Esophagus squamous epithelium (tissue), 4 donors: ENCODE results near the gene ANKRD6.

Experiments used
- POLR2A ChIP-seq, 4 donors: fragments of 450-650 bp; IDR thresholded peaks; one replicate each; pipeline ENCODE4 v1.6.1; 2017; ENCODE audit warnings: antibody characterized with exemption in 4 of 4, mild to moderate bottlenecking in 4 of 4, moderate library complexity in 3 of 4
- TF ChIP-seq, protein P1 (sequence below), 6 experiments: fragments of 450-650 bp in 4 of 6; fragments of 200-600 bp in 2 of 6; sonication (generic) in 2 of 6; IDR thresholded peaks; one replicate each; pipeline ENCODE4 v1.5.1; 2016 to 2019; ENCODE audit warnings: antibody characterized with exemption in 6 of 6, mild to moderate bottlenecking in 4 of 6, moderate library complexity in 4 of 6

DNA sequence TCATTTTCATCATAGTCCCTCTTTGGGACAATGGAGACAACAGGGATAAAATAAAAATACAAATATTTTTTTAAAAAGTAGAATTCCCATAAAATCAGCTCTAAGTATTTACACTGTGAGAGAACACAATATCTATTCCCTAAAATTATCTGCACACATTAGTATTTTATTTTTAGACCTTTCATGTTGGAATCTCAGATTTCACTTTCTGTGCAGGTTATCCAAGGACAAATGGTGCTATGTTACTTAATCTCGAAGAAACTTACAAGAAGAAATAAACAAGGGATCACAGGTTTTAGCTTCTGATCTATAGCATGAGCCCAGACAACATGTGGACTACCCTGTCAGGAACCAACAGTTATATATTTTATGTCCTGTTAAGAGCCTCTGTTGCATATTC lies 228.6 kb downstream of the ANKRD6 start:
- TF ChIP-seq, protein P1, sequence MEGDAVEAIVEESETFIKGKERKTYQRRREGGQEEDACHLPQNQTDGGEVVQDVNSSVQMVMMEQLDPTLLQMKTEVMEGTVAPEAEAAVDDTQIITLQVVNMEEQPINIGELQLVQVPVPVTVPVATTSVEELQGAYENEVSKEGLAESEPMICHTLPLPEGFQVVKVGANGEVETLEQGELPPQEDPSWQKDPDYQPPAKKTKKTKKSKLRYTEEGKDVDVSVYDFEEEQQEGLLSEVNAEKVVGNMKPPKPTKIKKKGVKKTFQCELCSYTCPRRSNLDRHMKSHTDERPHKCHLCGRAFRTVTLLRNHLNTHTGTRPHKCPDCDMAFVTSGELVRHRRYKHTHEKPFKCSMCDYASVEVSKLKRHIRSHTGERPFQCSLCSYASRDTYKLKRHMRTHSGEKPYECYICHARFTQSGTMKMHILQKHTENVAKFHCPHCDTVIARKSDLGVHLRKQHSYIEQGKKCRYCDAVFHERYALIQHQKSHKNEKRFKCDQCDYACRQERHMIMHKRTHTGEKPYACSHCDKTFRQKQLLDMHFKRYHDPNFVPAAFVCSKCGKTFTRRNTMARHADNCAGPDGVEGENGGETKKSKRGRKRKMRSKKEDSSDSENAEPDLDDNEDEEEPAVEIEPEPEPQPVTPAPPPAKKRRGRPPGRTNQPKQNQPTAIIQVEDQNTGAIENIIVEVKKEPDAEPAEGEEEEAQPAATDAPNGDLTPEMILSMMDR (IDR thresholded peaks at IDR 0.05), result no peak
- TF ChIP-seq POLR2A (IDR thresholded peaks at IDR 0.05), result no peak
